Large intestine (tissue), 3 donors: ENCODE data around the gene TULP4. TPM values are rescaled to one million over a fixed set of nuclear protein-coding genes. Genes with fewer than 3 reads are reported as not detected.
A peak's percentile ranks its signal among the peaks of the same experiment; 100 is the strongest.
"Not testable (repeated sequence)": the region's sequence is repeated elsewhere in the genome, so short reads cannot be mapped to it uniquely, and the experiment has no call there.

Experiments
- DNase-seq, 2 donors: peaks; one replicate each; pipeline versions ENCODE4 v3.0.0 to v3.0.0-alpha.2; 2013
- H3K27ac ChIP-seq: one replicate; pipeline ENCODE4 v1.5.1; 2013; ENCODE audit warnings: low read length
- H3K27me3 ChIP-seq: 2 replicates; pipeline ENCODE4 v1.6.1; 2013; ENCODE audit warnings: low read length; ENCODE audit not compliant: control insufficient read depth, insufficient read depth
- H3K36me3 ChIP-seq: 2 replicates; pipeline ENCODE4 v1.6.1; 2013; ENCODE audit warnings: low read length; ENCODE audit not compliant: control insufficient read depth, insufficient read depth
- H3K4me1 ChIP-seq: one replicate; pipeline ENCODE4 v1.6.1; 2013; ENCODE audit warnings: low read length; ENCODE audit not compliant: control insufficient read depth, insufficient read depth
- H3K4me3 ChIP-seq: one replicate; pipeline ENCODE4 v1.5.1; 2013; ENCODE audit warnings: low read length
- H3K9me3 ChIP-seq: one replicate; pipeline ENCODE4 v1.6.1; 2013; ENCODE audit warnings: mild to moderate bottlenecking, low read depth, low read length, moderate library complexity; ENCODE audit not compliant: control insufficient read depth
- WGBS: methylation state at CpG from one replicate; pipeline ENCODE4 v1.1.5; 2013; ENCODE audit warnings: low lambda C conversion rate; ENCODE audit not compliant: insufficient coverage; 5-methylcytosine and 5-hydroxymethylcytosine counted together
- polyA plus RNA-seq: library from polyadenylated mRNA; unstranded; fragments of 120-200 nt; gene quantifications from one replicate; pipeline ENCODE4 v1.2.1, GENCODE V29; 2013

The TULP4 gene
- polyA plus RNA-seq, 1 donor = 25.8 TPM

GRCh38 chr6:158405321-158405831 lies 93.1 kb downstream of the TULP4 start:
- H3K27me3 ChIP-seq, H3K9me3 ChIP-seq, H3K4me3 ChIP-seq, H3K36me3 ChIP-seq, H3K4me1 ChIP-seq: not testable (repeated sequence)
- peak overlapping the region; percentile 91 for H3K27ac ChIP-seq
- WGBS = no CpG with 5 or more reads among the region's 12 CpGs
- DNase-seq = peak; percentile 76 to 87

DNA sequence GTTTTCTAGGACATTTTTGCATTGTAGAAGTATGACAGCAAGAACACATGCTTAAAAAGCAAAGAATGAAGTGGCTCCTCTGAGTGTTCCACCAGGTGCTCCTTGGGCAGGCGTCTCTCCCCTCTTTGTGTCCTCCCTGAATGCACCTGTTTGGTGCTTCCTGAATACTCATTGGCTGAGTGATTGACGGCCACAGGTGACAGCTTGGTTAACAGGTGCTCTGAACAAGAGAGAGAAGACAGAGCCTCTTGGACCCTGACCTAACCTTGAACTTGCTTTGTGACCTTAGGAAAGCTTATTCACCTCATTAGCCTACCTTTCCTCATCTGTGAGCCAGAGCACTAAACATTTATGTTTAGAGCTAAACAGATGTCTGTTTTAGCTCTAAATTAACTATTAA lies 93.7 kb downstream of the TULP4 start:
- no CpG with 5 or more reads among the region's 2 CpGs for WGBS
- Histone ChIP-seq H3K4me1 (peaks cover 3% of the 10 kb centered on the region), H3K27ac (peak overlapping the region; percentile 91), H3K36me3 (no peaks in the 10 kb centered on the region), H3K27me3 (no peaks in the 10 kb centered on the region), H3K9me3 (no peaks in the 10 kb centered on the region), H3K4me3 (no peak overlapping the region)
- DNase-seq = peak in 1 of 2 donors; percentile 45

DNA sequence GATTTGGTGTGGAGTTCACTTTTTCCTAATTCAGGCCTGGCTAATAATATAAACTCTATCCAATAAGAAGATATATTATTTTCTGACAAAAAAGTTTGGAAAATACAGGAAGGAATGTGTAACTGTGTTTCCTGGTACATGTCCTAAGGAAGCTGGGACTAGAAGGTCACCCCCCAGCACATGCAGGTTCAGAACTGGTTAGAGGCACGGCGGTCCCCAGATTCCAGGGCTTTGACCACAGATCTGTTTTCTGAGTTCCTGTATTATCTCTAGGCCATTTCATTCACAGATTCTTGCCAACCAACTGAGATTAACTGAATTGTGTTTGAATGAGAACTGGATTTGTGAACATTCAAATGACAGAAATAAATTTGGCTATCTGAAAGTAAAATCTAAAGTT lies 94.5 kb downstream of the TULP4 start:
- Histone ChIP-seq H3K36me3 (no peaks in the 10 kb centered on the region), H3K27me3 (no peaks in the 10 kb centered on the region), H3K27ac (peak overlapping the region; percentile 91), H3K4me1 (peaks cover 3% of the 10 kb centered on the region), H3K4me3 (no peak overlapping the region), H3K9me3 (no peaks in the 10 kb centered on the region)
- no CpG with 5 or more reads among the region's 2 CpGs for WGBS
- no peak for DNase-seq

DNA sequence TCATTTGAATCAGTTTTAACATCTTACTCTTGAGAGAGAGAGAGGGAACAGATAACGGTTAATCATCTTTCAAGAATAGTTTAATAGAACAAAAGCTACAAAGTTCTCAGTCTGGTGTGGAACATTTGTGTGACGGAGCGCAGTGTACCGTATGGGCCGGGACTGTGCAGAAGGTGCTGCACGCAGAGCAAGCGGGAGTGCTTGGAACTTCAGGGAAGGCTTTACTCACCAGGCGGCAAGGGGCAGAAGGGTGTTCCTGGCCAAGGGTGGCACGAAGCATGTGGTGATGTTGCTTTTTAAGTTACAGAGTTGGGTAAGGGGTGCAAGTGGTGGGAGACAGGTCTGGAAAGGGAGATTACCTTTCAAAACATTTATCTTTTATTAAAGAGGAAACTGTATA lies 95.7 kb downstream of the TULP4 start:
- Histone ChIP-seq H3K4me1 (peaks cover 3% of the 10 kb centered on the region), H3K27ac (no peak overlapping the region), H3K9me3 (no peaks in the 10 kb centered on the region), H3K4me3 (no peak overlapping the region), H3K27me3 (no peaks in the 10 kb centered on the region), H3K36me3 (peaks cover 1% of the 10 kb centered on the region)
- no CpG with 5 or more reads among the region's 9 CpGs for WGBS
- no peak for DNase-seq

DNA sequence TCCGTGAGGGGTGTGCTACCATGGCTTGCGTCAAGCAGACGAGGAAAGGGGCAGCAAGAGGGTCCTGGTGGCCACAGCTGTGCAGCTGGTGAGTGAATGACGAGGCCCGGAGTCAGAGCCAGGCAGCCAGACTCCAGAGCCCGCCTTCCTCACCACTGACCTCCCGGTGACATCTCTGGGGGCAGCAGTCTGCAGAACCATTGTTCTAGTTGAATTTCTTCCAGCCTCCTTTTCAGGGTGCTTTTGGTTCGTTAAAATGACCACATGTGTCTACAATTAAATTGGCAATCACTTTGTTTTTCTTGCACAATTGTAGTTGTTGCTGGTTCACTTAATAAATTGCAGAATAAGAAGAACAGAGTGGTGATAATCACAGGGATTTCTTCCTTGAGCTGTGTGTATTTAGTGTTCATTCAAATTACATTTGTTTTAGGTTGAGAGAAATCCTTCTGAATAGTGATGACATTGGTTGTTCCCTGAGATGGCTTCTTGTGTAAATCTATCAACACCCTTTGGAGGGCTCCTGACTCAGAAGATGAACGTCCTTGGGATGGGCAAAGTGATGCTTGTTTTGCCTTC lies 96.4 kb downstream of the TULP4 start:
- peak in 1 of 2 donors; percentile 31 for DNase-seq
- Histone ChIP-seq H3K9me3 (no peaks in the 10 kb centered on the region), H3K4me3 (no peak overlapping the region), H3K27me3 (no peaks in the 10 kb centered on the region), H3K36me3 (peaks cover 8% of the 10 kb centered on the region), H3K27ac (no peak overlapping the region), H3K4me1 (peaks cover 3% of the 10 kb centered on the region)
- 50% methylated on average over 1 of the region's 9 CpGs for WGBS

- Histone ChIP-seq H3K27ac (no peak overlapping the region), H3K4me3 (no peak overlapping the region), H3K9me3 (no peaks in the 10 kb centered on the region), H3K4me1 (peaks cover 3% of the 10 kb centered on the region), H3K36me3 (peaks cover 15% of the 10 kb centered on the region), H3K27me3 (no peaks in the 10 kb centered on the region)
- no peak for DNase-seq
- WGBS = no CpG with 5 or more reads among the region's 3 CpGs
These were observed 97.2 kb downstream of the TULP4 start for GRCh38 chr6:158409451-158409850.

DNA sequence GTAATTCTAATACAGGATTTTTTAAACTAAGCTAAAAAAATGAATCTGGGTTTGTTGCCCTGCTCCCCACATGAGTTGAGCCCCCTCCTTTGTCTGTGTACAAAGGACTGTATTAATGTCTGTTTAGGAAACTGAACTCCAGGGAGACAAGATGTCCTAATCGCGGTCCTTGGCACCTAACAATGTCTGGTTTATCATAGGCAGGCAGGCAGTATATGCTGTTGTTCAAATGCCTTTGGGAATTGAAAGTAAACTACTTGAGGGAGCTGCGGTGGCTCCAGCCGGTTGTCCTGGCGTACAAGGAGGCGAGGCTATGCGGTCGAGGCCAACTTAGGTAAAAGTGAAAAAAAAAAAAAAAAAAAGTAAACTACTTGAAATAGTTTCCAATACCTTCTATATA lies 98.5 kb downstream of the TULP4 start:
- no peak for DNase-seq
- Histone ChIP-seq H3K27me3 (no peaks in the 10 kb centered on the region), H3K9me3 (no peaks in the 10 kb centered on the region), H3K36me3 (peaks cover 21% of the 10 kb centered on the region), H3K4me1 (peaks cover 3% of the 10 kb centered on the region), H3K27ac (no peak overlapping the region), H3K4me3 (no peak overlapping the region)
- 68% methylated on average over 4 of the region's 8 CpGs for WGBS

- Histone ChIP-seq H3K36me3 (peaks cover 25% of the 10 kb centered on the region), H3K9me3 (no peaks in the 10 kb centered on the region), H3K27ac (no peak overlapping the region), H3K4me3 (no peak overlapping the region), H3K4me1 (no peaks in the 10 kb centered on the region), H3K27me3 (no peaks in the 10 kb centered on the region)
- no peak for DNase-seq
- WGBS = 100% methylated on average over 1 of the region's 4 CpGs
These were observed 99.7 kb downstream of the TULP4 start for GRCh38 chr6:158411998-158412397.

DNA sequence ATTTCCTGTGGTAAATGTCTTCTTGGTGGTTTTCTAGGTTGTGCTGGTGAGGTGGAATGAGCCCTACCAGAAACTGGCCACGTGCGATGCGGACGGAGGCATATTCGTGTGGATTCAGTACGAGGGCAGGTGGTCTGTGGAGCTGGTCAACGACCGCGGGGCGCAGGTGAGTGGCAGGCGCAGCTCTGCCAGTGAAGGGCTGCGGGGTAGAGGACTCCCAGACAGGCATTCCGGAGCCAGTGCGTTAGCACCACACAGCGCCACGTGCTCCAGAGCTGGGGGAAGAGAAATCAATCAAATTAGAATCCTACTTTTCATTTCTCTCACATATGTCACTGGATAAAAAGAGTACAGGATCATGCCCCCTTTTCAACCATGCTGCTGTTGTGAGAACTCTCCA lies 100.8 kb downstream of the TULP4 start:
- Histone ChIP-seq H3K36me3 (peaks cover 27% of the 10 kb centered on the region), H3K9me3 (no peaks in the 10 kb centered on the region), H3K4me3 (no peak overlapping the region), H3K4me1 (no peaks in the 10 kb centered on the region), H3K27me3 (no peaks in the 10 kb centered on the region), H3K27ac (no peak overlapping the region)
- no peak for DNase-seq
- WGBS = no CpG with 5 or more reads among the region's 16 CpGs

- Histone ChIP-seq H3K4me1 (no peaks in the 10 kb centered on the region), H3K4me3 (no peak overlapping the region), H3K27me3 (no peaks in the 10 kb centered on the region), H3K27ac (no peak overlapping the region), H3K36me3 (peaks cover 27% of the 10 kb centered on the region), H3K9me3 (no peaks in the 10 kb centered on the region)
- WGBS = no CpG with 5 or more reads among the region's 5 CpGs
- no peak for DNase-seq
These were observed 101.7 kb downstream of the TULP4 start for GRCh38 chr6:158413814-158414565.
